IMR-90 (cell line): Measurements from ENCODE around the gene IP6K2. TPM values are rescaled to one million over a fixed set of nuclear protein-coding genes. Genes with fewer than 3 reads are reported as not detected.

Experiments
- ATAC-seq: fragments of 200-7000 bp; cut with Tn5 transposase; 2 replicates; pipeline ENCODE4 v1.9.1; 2020; ENCODE audit warnings: low read depth, mild to moderate bottlenecking, moderate library complexity
- BruUV-seq: library from RNA; stranded (reverse); fragments of 400-500 nt; replicated peaks from 2 replicates; lab custom pipeline; 2021; lab: Mats Ljungman, UMichigan
- CTCF ChIA-PET: fragments of 300-600 bp; formaldehyde crosslinking; extraction: SDS; loops from one replicate; lab custom pipeline; 2021; ENCODE audit warnings: antibody characterized with exemption; lab: Yijun Ruan, JAX
- POLR2A ChIA-PET: fragments of 300-600 bp; sonication (Branson Sonifier 250); formaldehyde crosslinking; loops from one replicate; lab custom pipeline; 2022; ENCODE audit warnings: antibody characterized with exemption; ENCODE audit not compliant: unreplicated experiment; lab: Charles Lee
- DNase-seq: peaks from one replicate; pipeline ENCODE4 v3.0.0; 2013
- H2AFZ ChIP-seq: replicated peaks from 2 replicates; pipeline ENCODE3; 2013; ENCODE audit warnings: low read length, mild to moderate bottlenecking; ENCODE audit not compliant: poor library complexity
- H2AK5ac ChIP-seq: 2 replicates; pipeline ENCODE4 v1.6.1; 2013; ENCODE audit warnings: low read depth, low read length, inconsistent platforms
- H2AK9ac ChIP-seq: replicated peaks from 2 replicates; pipeline ENCODE3; 2013; ENCODE audit warnings: mild to moderate bottlenecking, low read depth, low read length, moderate library complexity; ENCODE audit not compliant: poor library complexity
- H2BK120ac ChIP-seq: 2 replicates; pipeline ENCODE4 v1.6.1; 2013; ENCODE audit warnings: low read depth, low read length, inconsistent platforms
- H2BK15ac ChIP-seq: 3 replicates; pipeline ENCODE4 v1.6.1; 2013; ENCODE audit warnings: low read depth, low read length, inconsistent platforms
- H2BK20ac ChIP-seq: 2 replicates; pipeline ENCODE4 v1.6.1; 2013; ENCODE audit warnings: low read depth, mild to moderate bottlenecking, inconsistent platforms, low read length, moderate library complexity
- H2BK5ac ChIP-seq: 2 replicates; pipeline ENCODE4 v1.6.1; 2013; ENCODE audit warnings: mild to moderate bottlenecking, low read depth, low read length, inconsistent platforms; ENCODE audit not compliant: poor library complexity, severe bottlenecking
- H3K14ac ChIP-seq: replicated peaks from 2 replicates; pipeline ENCODE4 v1.6.1; 2013; ENCODE audit warnings: low read depth, low read length, inconsistent platforms
- H3K18ac ChIP-seq: 2 replicates; pipeline ENCODE4 v1.6.1; 2013; ENCODE audit warnings: low read depth, low read length, control low read depth
- H3K23ac ChIP-seq: 2 replicates; pipeline ENCODE4 v1.6.1; 2013; ENCODE audit warnings: low read depth, low read length, inconsistent platforms
- H3K27ac ChIP-seq: 2 replicates; pipeline ENCODE4 v1.5.1; 2013; ENCODE audit warnings: mild to moderate bottlenecking, control low read depth, low read length; ENCODE audit not compliant: insufficient read depth
- H3K27me3 ChIP-seq: 2 replicates; pipeline ENCODE4 v1.6.1; 2013; ENCODE audit warnings: low read length; ENCODE audit not compliant: control insufficient read depth, insufficient read depth
- H3K36me3 ChIP-seq: 2 replicates; pipeline ENCODE4 v1.6.1; 2013; ENCODE audit warnings: low read length, mixed read lengths; ENCODE audit not compliant: control insufficient read depth, insufficient read depth
- H3K4ac ChIP-seq: 2 replicates; pipeline ENCODE4 v1.6.1; 2013; ENCODE audit warnings: low read depth, low read length, inconsistent platforms
- H3K4me1 ChIP-seq: 2 replicates; pipeline ENCODE4 v1.6.1; 2013; ENCODE audit warnings: low read length, mixed read lengths; ENCODE audit not compliant: control insufficient read depth, insufficient read depth
- H3K4me2 ChIP-seq: 2 replicates; pipeline ENCODE4 v1.6.1; 2013; ENCODE audit warnings: low read depth, mild to moderate bottlenecking, control low read depth, low read length, moderate library complexity
- H3K4me3 ChIP-seq: 2 replicates; pipeline ENCODE4 v1.5.1; 2013; ENCODE audit warnings: low read depth, mild to moderate bottlenecking, control low read depth, low read length, moderate library complexity; ENCODE audit not compliant: insufficient read depth
- H3K56ac ChIP-seq: 2 replicates; pipeline ENCODE4 v1.6.1; 2013; ENCODE audit warnings: low read length, inconsistent platforms; ENCODE audit not compliant: insufficient read depth; ENCODE audit errors: extremely low read depth
- H3K79me1 ChIP-seq, 2 experiments: 2 replicates each; pipeline ENCODE4 v1.6.1; 2013; ENCODE audit warnings: low read length in 2 of 2, inconsistent platforms in 1 of 2, low read depth in 1 of 2
- H3K9ac ChIP-seq: 2 replicates; pipeline ENCODE4 v1.6.1; 2013; ENCODE audit warnings: low read depth, low read length, control low read depth
- H3K9me1 ChIP-seq: 2 replicates; pipeline ENCODE4 v1.6.1; 2013; ENCODE audit warnings: low read length, inconsistent platforms; ENCODE audit not compliant: insufficient read depth
- H3K9me3 ChIP-seq: 2 replicates; pipeline ENCODE4 v1.6.1; 2013; ENCODE audit warnings: low read length; ENCODE audit not compliant: control insufficient read depth, insufficient read depth
- H4K20me1 ChIP-seq: 2 replicates; pipeline ENCODE4 v1.6.1; 2013; ENCODE audit warnings: low read length, inconsistent platforms; ENCODE audit not compliant: insufficient read depth
- H4K5ac ChIP-seq: 2 replicates; pipeline ENCODE4 v1.6.1; 2013; ENCODE audit warnings: mild to moderate bottlenecking, low read depth, low read length, control low read depth
- H4K8ac ChIP-seq, 2 experiments: 2 replicates each; pipeline ENCODE4 v1.6.1; 2013; ENCODE audit warnings: low read depth in 2 of 2, low read length in 2 of 2, control low read depth in 1 of 2, inconsistent platforms in 1 of 2
- H4K91ac ChIP-seq: 2 replicates; pipeline ENCODE4 v1.6.1; 2013; ENCODE audit warnings: low read depth, low read length, inconsistent platforms; ENCODE audit not compliant: insufficient read depth
- MAFK ChIP-seq: IDR thresholded peaks from 2 replicates; pipeline ENCODE4 v1.6.1; 2012; ENCODE audit warnings: low read depth, low read length, improper control_type of control experiment
- MAZ ChIP-seq: IDR thresholded peaks from 2 replicates; pipeline ENCODE4 v1.6.1; 2012; ENCODE audit warnings: low read depth, mild to moderate bottlenecking, low read length, improper control_type of control experiment, moderate library complexity, borderline replicate concordance
- NFE2L2 ChIP-seq: fragments of 150-350 bp; IDR thresholded peaks from 2 replicates; pipeline ENCODE4 v1.6.1; 2016; ENCODE audit warnings: low read depth, mild to moderate bottlenecking, low read length
- RAD21 ChIP-seq: IDR thresholded peaks from 2 replicates; pipeline ENCODE4 v1.6.1; 2012; ENCODE audit warnings: low read length, improper control_type of control experiment
- RCOR1 ChIP-seq: IDR thresholded peaks from 2 replicates; pipeline ENCODE4 v1.6.1; 2012; ENCODE audit warnings: mild to moderate bottlenecking, low read length, improper control_type of control experiment; ENCODE audit not compliant: insufficient replicate concordance
- RFX5 ChIP-seq: IDR thresholded peaks from 2 replicates; pipeline ENCODE4 v1.8.0; 2012; ENCODE audit warnings: low read depth, mild to moderate bottlenecking, low read length, moderate library complexity
- USF2 ChIP-seq: fragments of 150-350 bp; IDR thresholded peaks from 2 replicates; pipeline ENCODE4 v1.6.1; 2017; ENCODE audit warnings: mild to moderate bottlenecking, antibody characterized with exemption, low read length, low read depth
- WGBS, 2 experiments: methylation state at CpG; one replicate each; pipeline versions ENCODE4 v1.1.5 to v1.1.7; 2013; ENCODE audit warnings: missing lambda C conversion rate in 2 of 2; ENCODE audit not compliant: insufficient read length in 1 of 2; ENCODE audit errors: extremely low coverage in 2 of 2; 5-methylcytosine and 5-hydroxymethylcytosine counted together
- dilution Hi-C: fragments of 300-500 bp; cut with HindIII; formaldehyde crosslinking; loops from one replicate; pipeline ENCODE4 v1.14.3; 2018; ENCODE audit warnings: low sequenced_read_pairs; ENCODE audit not compliant: unreplicated experiment
- in situ Hi-C: fragments of 300-500 bp; cut with MboI; formaldehyde crosslinking; loops from 3 replicates; pipeline ENCODE4 v1.14.3; 2019; ENCODE audit warnings: low sequenced_read_pairs, inconsistent platforms, mixed read lengths
- intact Hi-C: fragments of 100-400 bp; cut with micrococcal nuclease; formaldehyde crosslinking; loops from 2 replicates; pipeline ENCODE4 v1.10.0; 2022
- polyA plus RNA-seq, 3 experiments: library from polyadenylated mRNA; depleted of rRNA; stranded (reverse); fragments of >200 nt; gene quantifications; 2 replicates each; pipeline ENCODE4 v1.2.3, GENCODE V29; 2012; ENCODE audit warnings: low replicate concordance in 1 of 3
- total RNA-seq: library from RNA; depleted of rRNA; stranded (reverse); fragments of >200 nt; gene quantifications from 2 replicates; pipeline ENCODE4 v1.2.3, GENCODE V29; 2012

IP6K2 gene
- total and polyA plus RNA-seq, 2 of the 4 experiments (the other 2 are of a cell fraction), result 73.7 to 169 TPM

- Histone ChIP-seq H3K27me3 (no peaks in the 10 kb centered on the region), H2BK5ac (no peak overlapping the region), H3K36me3 (peaks cover 62% of the 10 kb centered on the region), H3K9me1 (peaks cover 27% of the 10 kb centered on the region), H3K4me2 (no peak overlapping the region), H3K79me1 (peaks cover 33 to 81% of the 10 kb centered on the region in 2 experiments), H2BK15ac (no peak overlapping the region), H2AK5ac (no peak overlapping the region), H4K5ac (no peak overlapping the region), H3K4me1 (peaks cover 46% of the 10 kb centered on the region), H2BK120ac (no peak overlapping the region), H3K9ac (no peak overlapping the region), H4K91ac (no peak overlapping the region), H3K14ac (no peak overlapping the region), H3K56ac (no peak overlapping the region), H3K27ac (no peak overlapping the region), H2BK20ac (no peak overlapping the region), H2AK9ac (no peak overlapping the region), H4K20me1 (peaks cover 69% of the 10 kb centered on the region), H3K9me3 (no peaks in the 10 kb centered on the region), H3K4ac (no peak overlapping the region), H2AFZ (no peak overlapping the region), H3K18ac (no peak overlapping the region), H3K23ac (no peak overlapping the region; the same call in 1 of the 2 replicates), H3K4me3 (no peak overlapping the region), H4K8ac (no peak overlapping the region)
- no TSS peak for BruUV-seq
- dilution Hi-C loops, result no loop called here
- WGBS, 2 experiments, result no CpG with 5 or more reads among the region's 2 CpGs
- CTCF ChIA-PET, result interaction anchor here (0.6 kb wide), 2 partner anchors 30 to 90 kb away, joined by 3 to 4 read pairs; no protein-coding TSS in a partner anchor
- no peak for ATAC-seq
- in situ Hi-C loops, result no loop called here
- DNase-seq, result no peak
- POLR2A ChIA-PET, result no interaction called here
- TF ChIP-seq USF2 (no peak), RAD21 (no peak), RCOR1 (no peak), MAFK (no peak), MAZ (no peak), NFE2L2 (no peak), RFX5 (no peak)
- intact Hi-C loops, result no loop called here
These were observed 26.1 kb downstream of the IP6K2 start for GRCh38 chr3:48690846-48691458.
